HCT116 (cell line): ENCODE data around the gene TRIM41. TPM values are rescaled to one million over a fixed set of nuclear protein-coding genes. Genes with fewer than 3 reads are reported as not detected.

Experiments used
- CBX3 ChIP-seq: IDR thresholded peaks from 2 replicates; pipeline ENCODE4 v1.6.1; 2012; ENCODE audit warnings: low read depth
- CEBPB ChIP-seq: IDR thresholded peaks from 2 replicates; pipeline ENCODE4 v1.6.1; 2012; ENCODE audit warnings: low read depth
- EGR1 ChIP-seq: IDR thresholded peaks from 2 replicates; pipeline ENCODE4 v1.6.1; 2012; ENCODE audit warnings: low read depth
- EZH2 ChIP-seq: fragments of 200-600 bp; sonication (generic); IDR thresholded peaks from 2 replicates; pipeline ENCODE4 v1.6.1; 2017; ENCODE audit warnings: antibody characterized with exemption, mixed run types
- FOSL1 ChIP-seq: IDR thresholded peaks from 2 replicates; pipeline ENCODE4 v1.6.1; 2012; ENCODE audit warnings: low read depth
- POLR2A ChIP-seq: IDR thresholded peaks from 2 replicates; pipeline ENCODE4 v1.7.0; 2011; ENCODE audit warnings: borderline replicate concordance; ENCODE audit not compliant: insufficient read depth, insufficient read length; ENCODE audit errors: extremely low read depth
- POLR2AphosphoS5 ChIP-seq: IDR thresholded peaks from 2 replicates; pipeline ENCODE4 v1.6.1; 2011; ENCODE audit warnings: mild to moderate bottlenecking, low read depth, low read length, moderate library complexity
- RAD21 ChIP-seq: IDR thresholded peaks from 2 replicates; pipeline ENCODE4 v1.6.1; 2012; ENCODE audit warnings: low read depth, mild to moderate bottlenecking
- REST ChIP-seq: IDR thresholded peaks from 2 replicates; pipeline ENCODE4 v1.6.1; 2012; ENCODE audit warnings: low read depth
- SP1 ChIP-seq: IDR thresholded peaks from 2 replicates; pipeline ENCODE4 v1.6.1; 2012; ENCODE audit warnings: low read depth
- TCF7L2 ChIP-seq: IDR thresholded peaks from 2 replicates; pipeline ENCODE4 v1.7.0; 2011; ENCODE audit warnings: borderline replicate concordance, inconsistent platforms; ENCODE audit not compliant: insufficient read depth, insufficient read length; ENCODE audit errors: extremely low read depth
- ZNF274 ChIP-seq: fragments of 200-500 bp; sonication (Bioruptor generic); IDR thresholded peaks from 2 replicates; pipeline ENCODE4 v1.6.1; 2014; ENCODE audit warnings: mild to moderate bottlenecking, low read depth, low read length, inconsistent platforms
- total RNA-seq: library from RNA; stranded (reverse); gene quantifications from one replicate; pipeline ENCODE4 v1.2.1, GENCODE V29; 2021; ENCODE audit not compliant: unreplicated experiment

TRIM41 gene
- total RNA-seq, 1 experiment from 2014 or later: 51.8 TPM

DNA sequence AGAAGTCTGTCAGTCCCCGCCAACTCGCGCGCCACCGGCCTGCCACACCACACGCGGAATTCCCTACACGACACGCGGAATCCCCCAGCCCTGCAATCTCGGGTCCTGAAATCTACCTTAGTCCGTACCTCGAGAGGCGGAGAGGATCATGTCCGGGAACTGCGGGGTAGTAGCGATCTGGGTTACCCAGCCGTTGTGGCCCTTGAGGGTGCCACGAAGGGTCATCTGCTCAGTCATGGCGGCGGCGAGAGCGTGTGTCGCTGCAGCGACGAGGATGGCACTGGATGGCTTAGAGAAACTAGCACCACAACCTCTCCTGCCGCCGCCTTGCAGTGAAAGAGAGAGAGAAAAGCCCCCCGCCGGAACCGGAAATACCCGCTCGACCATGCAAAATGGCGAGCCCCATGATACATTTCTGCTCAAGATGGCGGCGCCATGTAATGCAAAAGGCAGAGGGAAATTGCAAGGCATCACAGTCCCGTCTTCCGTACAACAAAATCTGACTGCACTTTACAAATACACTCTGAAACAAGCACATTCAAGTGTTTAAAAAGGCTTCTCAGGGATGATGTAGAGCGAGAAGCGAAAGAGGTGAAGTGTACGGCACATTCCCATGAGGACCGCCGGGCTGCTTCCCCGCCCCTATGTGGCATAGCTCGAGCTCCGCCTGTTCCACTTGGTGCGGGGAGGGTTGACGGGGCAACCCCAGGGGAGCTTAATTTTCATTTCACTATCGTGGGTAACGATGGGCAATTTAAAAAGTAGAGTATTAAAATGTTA is 20.7 kb downstream of the TRIM41 start, which contains the start of gene RACK1 (continued):
- TF ChIP-seq POLR2AphosphoS5: peak; percentile 96
- TF ChIP-seq CEBPB: no peak
- TF ChIP-seq EGR1: no peak
- TF ChIP-seq TCF7L2: peak; percentile 64
- peak; percentile 77 for TF ChIP-seq POLR2A
- no peak for TF ChIP-seq REST
- no peak for TF ChIP-seq ZNF274
- no peak for TF ChIP-seq RAD21
- no peak for TF ChIP-seq SP1
- no peak for TF ChIP-seq EZH2
- TF ChIP-seq CBX3: no peak
- TF ChIP-seq FOSL1: no peak
